Measurements from ENCODE around the gene UBR2.

The UBR2 gene

DNA sequence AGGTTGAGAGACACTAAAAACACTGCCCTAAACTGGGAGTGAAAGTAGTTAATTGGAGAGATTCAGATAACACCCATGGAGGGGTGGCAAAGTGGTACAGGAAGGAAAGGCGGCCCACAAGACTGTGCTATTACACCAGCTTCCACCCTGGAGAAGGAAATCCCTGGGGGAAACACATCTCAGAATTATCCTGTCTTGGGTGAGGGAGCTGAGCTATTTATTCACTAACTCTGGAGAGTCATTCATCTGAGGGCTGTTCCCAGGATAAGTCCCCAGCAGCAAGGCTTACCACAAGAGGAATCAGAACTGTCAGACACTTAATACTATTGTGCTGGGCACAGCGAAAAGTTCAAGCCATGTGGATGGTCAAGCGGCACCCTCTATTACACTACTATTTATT lies 172.1 kb downstream of the UBR2 start:
- no peak for DNase-seq

DNA sequence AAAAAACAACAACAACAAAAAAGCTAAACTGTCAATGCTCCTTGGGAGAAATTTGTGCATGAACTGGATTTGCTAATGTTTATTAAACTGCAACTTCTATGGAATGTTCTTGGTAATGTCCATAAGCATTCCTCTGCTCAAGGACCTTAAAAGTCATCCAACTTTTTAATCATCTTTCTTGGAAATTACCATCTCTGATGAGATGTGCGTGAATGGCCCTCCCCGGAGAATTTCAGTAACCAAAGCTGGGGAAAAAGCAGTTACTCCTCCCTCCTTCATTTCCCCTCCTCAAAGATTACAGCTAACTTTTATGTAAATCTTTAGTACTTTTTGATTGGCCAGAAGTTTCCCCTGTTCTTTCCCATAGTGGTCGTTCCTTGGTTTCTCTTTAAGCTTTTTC lies 176.9 kb downstream of the UBR2 start:
- DNase-seq = no peak

DNA sequence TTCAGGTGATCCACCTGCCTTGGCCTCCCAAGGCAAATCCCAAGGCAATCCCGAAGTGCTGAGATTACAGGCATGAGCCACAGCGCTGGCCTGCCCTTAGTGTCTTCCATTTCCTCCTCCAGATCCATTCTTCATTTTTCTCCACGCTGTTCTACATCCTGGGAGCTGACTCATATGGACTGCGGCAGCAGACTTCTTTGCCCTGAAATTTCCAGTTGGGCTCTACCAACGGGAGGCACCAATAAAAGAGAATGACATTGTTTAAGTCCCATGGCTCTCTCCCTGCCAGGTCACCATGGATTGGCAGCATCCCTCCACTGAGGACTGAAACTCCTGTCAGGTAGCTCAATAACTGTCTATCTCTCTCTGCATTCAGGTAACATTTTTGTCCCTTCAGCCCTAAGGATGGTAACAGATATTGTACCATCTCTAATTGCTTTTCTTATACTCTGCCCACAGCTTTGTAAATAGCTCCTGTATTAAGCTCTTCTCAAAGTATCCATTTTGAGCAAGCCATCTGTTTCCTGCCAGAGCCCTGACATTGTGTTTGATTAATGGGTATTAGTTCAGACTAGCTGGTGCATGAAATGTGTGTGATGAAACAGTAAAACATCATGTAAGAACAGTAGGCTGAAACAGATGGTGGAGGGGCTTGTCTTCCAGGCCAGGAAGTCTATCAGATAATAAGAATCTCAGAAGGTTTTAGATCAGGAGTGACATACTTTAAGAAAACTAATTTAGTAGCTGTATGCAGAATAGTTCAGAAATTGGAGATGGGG lies 178.5 kb downstream of the UBR2 start:
- DNase-seq = no peak
